GM23338 (cell line): Measurements from ENCODE around the gene DOCK2. TPM values are rescaled to one million over a fixed set of nuclear protein-coding genes. Genes with fewer than 3 reads are reported as not detected.

Experiments
- ATAC-seq: fragments of 200-7000 bp; cut with Tn5 transposase; 3 replicates; pipeline ENCODE4 v1.9.1; 2020
- DNase-seq: peaks from one replicate; pipeline ENCODE4 v3.0.0-alpha.2; 2015; ENCODE audit warnings: low spot score
- H2AFZ ChIP-seq: fragments of 200-600 bp; sonication (generic); 2 replicates; pipeline ENCODE4 v1.8.0; 2016; ENCODE audit warnings: antibody characterized with exemption, mild to moderate bottlenecking, moderate library complexity
- H3F3A ChIP-seq: fragments of 200-600 bp; sonication (generic); replicated peaks from 2 replicates; pipeline ENCODE4 v1.8.0; 2017; ENCODE audit warnings: antibody characterized with exemption, mixed run types, low read depth
- H3K27ac ChIP-seq: fragments of 200-600 bp; sonication (generic); 2 replicates; pipeline ENCODE4 v1.6.1; 2016; ENCODE audit warnings: low read depth
- H3K27me3 ChIP-seq: fragments of 200-600 bp; sonication (generic); 2 replicates; pipeline ENCODE4 v1.8.0; 2016; ENCODE audit warnings: mild to moderate bottlenecking, mixed run types, moderate library complexity; ENCODE audit not compliant: insufficient read depth
- H3K36me3 ChIP-seq: fragments of 200-600 bp; sonication (generic); 2 replicates; pipeline ENCODE4 v1.8.0; 2016; ENCODE audit warnings: mild to moderate bottlenecking; ENCODE audit not compliant: insufficient read depth
- H3K4me1 ChIP-seq: fragments of 200-600 bp; sonication (generic); 2 replicates; pipeline ENCODE4 v1.8.0; 2016; ENCODE audit warnings: mild to moderate bottlenecking, moderate library complexity; ENCODE audit not compliant: insufficient read depth
- H3K4me2 ChIP-seq: fragments of 200-600 bp; sonication (generic); 2 replicates; pipeline ENCODE4 v1.7.1; 2017; ENCODE audit warnings: mixed run types
- H3K4me3 ChIP-seq: fragments of 200-600 bp; sonication (generic); 2 replicates; pipeline ENCODE4 v1.6.1; 2016; ENCODE audit warnings: mixed run types
- H3K79me2 ChIP-seq: fragments of 200-600 bp; sonication (generic); replicated peaks from 2 replicates; pipeline ENCODE4 v1.8.0; 2017; ENCODE audit warnings: mild to moderate bottlenecking; ENCODE audit not compliant: insufficient read depth
- H3K9me2 ChIP-seq: fragments of 200-600 bp; sonication (generic); 2 replicates; pipeline ENCODE4 v1.8.0; 2017; ENCODE audit not compliant: insufficient read depth
- H4K20me1 ChIP-seq: fragments of 200-600 bp; sonication (generic); replicated peaks from 2 replicates; pipeline ENCODE4 v1.8.0; 2017; ENCODE audit warnings: mild to moderate bottlenecking; ENCODE audit not compliant: insufficient read depth
- H3K27ac Mint-ChIP-seq: 2 replicates; pipeline ENCODE4 v1.8.0; 2020; ENCODE audit warnings: inconsistent platforms, mild to moderate bottlenecking, moderate library complexity, mixed read lengths
- H3K27me3 Mint-ChIP-seq: 3 replicates; pipeline ENCODE4 v1.8.0; 2022; ENCODE audit warnings: low read depth, mild to moderate bottlenecking, moderate library complexity, mixed read lengths, inconsistent platforms; ENCODE audit not compliant: insufficient read depth, poor library complexity
- H3K36me3 Mint-ChIP-seq: 3 replicates; pipeline ENCODE4 v1.8.0; 2021; ENCODE audit warnings: low read depth, mild to moderate bottlenecking, inconsistent platforms, moderate library complexity, mixed read lengths
- H3K4me1 Mint-ChIP-seq: 3 replicates; pipeline ENCODE4 v1.8.0; 2020; ENCODE audit warnings: mild to moderate bottlenecking, inconsistent platforms, mixed read lengths
- H3K4me3 Mint-ChIP-seq: 3 replicates; pipeline ENCODE4 v1.8.0; 2021; ENCODE audit warnings: moderate library complexity, mild to moderate bottlenecking, inconsistent platforms, mixed read lengths
- H3K9me3 Mint-ChIP-seq: 3 replicates; pipeline ENCODE4 v1.8.0; 2020; ENCODE audit warnings: moderate library complexity, mild to moderate bottlenecking, inconsistent platforms, mixed read lengths
- ETS1 ChIP-seq: IDR thresholded peaks from 2 replicates; pipeline ENCODE4 v1.6.1; 2016; ENCODE audit warnings: antibody characterized with exemption
- EZH2phosphoT487 ChIP-seq: fragments of 200-600 bp; sonication (generic); IDR thresholded peaks from one replicate; pipeline ENCODE4 v1.8.1; 2018; ENCODE audit warnings: antibody characterized with exemption; ENCODE audit not compliant: unreplicated experiment
- JUNB ChIP-seq: IDR thresholded peaks from one replicate; pipeline ENCODE4 v1.6.1; 2016; ENCODE audit warnings: antibody characterized with exemption; ENCODE audit not compliant: unreplicated experiment
- STAT1 ChIP-seq: IDR thresholded peaks from one replicate; pipeline ENCODE4 v1.6.1; 2016; ENCODE audit warnings: antibody characterized with exemption; ENCODE audit not compliant: unreplicated experiment
- ZNF114 ChIP-seq: fragments of 250-450 bp; sonication (Bioruptor Pico); IDR thresholded peaks from 2 replicates; pipeline ENCODE4 v1.5.0; 2020; ENCODE audit warnings: mild to moderate bottlenecking, moderate library complexity
- ZNF331 ChIP-seq: fragments of 250-450 bp; sonication (Bioruptor Pico); IDR thresholded peaks from 2 replicates; pipeline ENCODE4 v1.5.0; 2020; ENCODE audit warnings: low read depth, mild to moderate bottlenecking, moderate library complexity
- ZNF462 ChIP-seq: fragments of 250-450 bp; sonication (Bioruptor Pico); IDR thresholded peaks from 2 replicates; pipeline ENCODE4 v1.5.0; 2020; ENCODE audit warnings: mild to moderate bottlenecking, moderate library complexity
- polyA plus RNA-seq: library from polyadenylated mRNA; unstranded; fragments of >200 nt; fragmentation: Nextera tagmentation; extraction: Ambion mirVana; gene quantifications from 2 replicates; pipeline ENCODE4 v1.2.1, GENCODE V29; 2016
- total RNA-seq: library from RNA; depleted of rRNA; stranded (reverse); fragments of >200 nt; shearing (Covaris generic); gene quantifications from 2 replicates; pipeline ENCODE4 v1.2.3, GENCODE V29; 2014

DOCK2 gene
- total and polyA plus RNA-seq, 2 experiments from 2014 or later: 3.7 to 9.4 TPM

- H3K4me2 ChIP-seq: no peak overlapping the region
- no peak overlapping the region for H3K27ac ChIP-seq
- DNase-seq: no peak
- Mint-ChIP-seq H3K27me3 (peaks cover 2% of the 10 kb centered on the region), H3K4me3 (no peak overlapping the region), H3K27ac (no peak overlapping the region), H3K4me1 (peaks cover 13% of the 10 kb centered on the region), H3K9me3 (no peaks in the 10 kb centered on the region), H3K36me3 (no peaks in the 10 kb centered on the region)
- H3K79me2 ChIP-seq: no peaks in the 10 kb centered on the region
- no peaks in the 10 kb centered on the region for H3K36me3 ChIP-seq
- no peaks in the 10 kb centered on the region for H3K9me2 ChIP-seq
- peak; percentile 39; the same call in 2 of the 3 replicates for ATAC-seq
- no peaks in the 10 kb centered on the region for H3K27me3 ChIP-seq
- H3K4me1 ChIP-seq: peaks cover 1% of the 10 kb centered on the region; the same call in 1 of the 2 replicates
- no peaks in the 10 kb centered on the region for H3F3A ChIP-seq
- H4K20me1 ChIP-seq: no peaks in the 10 kb centered on the region
- TF ChIP-seq ZNF331 (CRISPR knock-in tag): no peak
- no peak for TF ChIP-seq ETS1
- no peak for TF ChIP-seq EZH2phosphoT487
- TF ChIP-seq STAT1: no peak
- TF ChIP-seq ZNF114 (CRISPR knock-in tag): no peak
- no peak for TF ChIP-seq ZNF462
- TF ChIP-seq JUNB: no peak
- H2AFZ ChIP-seq: no peak overlapping the region
- no peak overlapping the region for H3K4me3 ChIP-seq
These were observed 334.1 kb downstream of the DOCK2 start for GRCh38 chr5:169970911-169971765.
